Lower leg skin (tissue), 3 donors: ENCODE results near the gene STAT1.

ENCODE experiments used
- POLR2A ChIP-seq, 2 donors: fragments of 450-650 bp; IDR thresholded peaks; one replicate each; pipeline ENCODE4 v1.6.1; 2016 to 2017; ENCODE audit warnings: antibody characterized with exemption in 2 of 2, mild to moderate bottlenecking in 1 of 2, moderate library complexity in 1 of 2
- TF ChIP-seq, protein P1 (sequence below), 3 donors: fragments of 450-650 bp; IDR thresholded peaks; one replicate each; pipeline ENCODE4 v1.5.1; 2016; ENCODE audit warnings: antibody characterized with exemption in 3 of 3, mild to moderate bottlenecking in 3 of 3, moderate library complexity in 2 of 3

DNA sequence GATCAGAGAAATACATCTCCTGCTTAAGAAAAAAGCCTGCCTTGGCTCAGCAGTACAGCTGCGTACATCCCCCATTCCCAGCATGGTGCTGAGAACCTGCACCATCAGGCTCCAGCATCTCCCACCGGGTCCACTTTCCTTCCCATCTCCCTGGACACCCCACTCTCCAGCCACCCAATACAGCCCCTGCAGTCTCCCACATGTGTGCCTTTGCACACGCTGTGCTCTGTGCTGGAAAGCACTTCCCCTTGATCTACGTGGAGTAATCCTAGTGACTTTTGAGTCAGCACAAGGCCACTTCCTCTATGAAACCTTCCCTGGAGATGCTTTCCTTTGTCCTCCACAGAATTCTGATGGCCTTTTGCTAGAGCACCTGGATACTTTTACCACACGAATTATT is 17.0 kb downstream of the STAT1 start:
- TF ChIP-seq, protein P1, sequence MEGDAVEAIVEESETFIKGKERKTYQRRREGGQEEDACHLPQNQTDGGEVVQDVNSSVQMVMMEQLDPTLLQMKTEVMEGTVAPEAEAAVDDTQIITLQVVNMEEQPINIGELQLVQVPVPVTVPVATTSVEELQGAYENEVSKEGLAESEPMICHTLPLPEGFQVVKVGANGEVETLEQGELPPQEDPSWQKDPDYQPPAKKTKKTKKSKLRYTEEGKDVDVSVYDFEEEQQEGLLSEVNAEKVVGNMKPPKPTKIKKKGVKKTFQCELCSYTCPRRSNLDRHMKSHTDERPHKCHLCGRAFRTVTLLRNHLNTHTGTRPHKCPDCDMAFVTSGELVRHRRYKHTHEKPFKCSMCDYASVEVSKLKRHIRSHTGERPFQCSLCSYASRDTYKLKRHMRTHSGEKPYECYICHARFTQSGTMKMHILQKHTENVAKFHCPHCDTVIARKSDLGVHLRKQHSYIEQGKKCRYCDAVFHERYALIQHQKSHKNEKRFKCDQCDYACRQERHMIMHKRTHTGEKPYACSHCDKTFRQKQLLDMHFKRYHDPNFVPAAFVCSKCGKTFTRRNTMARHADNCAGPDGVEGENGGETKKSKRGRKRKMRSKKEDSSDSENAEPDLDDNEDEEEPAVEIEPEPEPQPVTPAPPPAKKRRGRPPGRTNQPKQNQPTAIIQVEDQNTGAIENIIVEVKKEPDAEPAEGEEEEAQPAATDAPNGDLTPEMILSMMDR (IDR thresholded peaks at IDR 0.05), result no peak
- no peak for TF ChIP-seq POLR2A (IDR thresholded peaks at IDR 0.05)
